GM21515 (cell line): ENCODE results near the gene SMIM32.
A peak's percentile ranks its signal among the peaks of the same experiment; 100 is the strongest.

Experiments
- ATAC-seq: cut with Tn5 transposase; IDR thresholded peaks from one replicate; pipeline ENCODE4 v1.9.1; 2021; ENCODE audit not compliant: unreplicated experiment

Gene SMIM32

GRCh38 chr5:136190091-136190720 lies 2.8 kb downstream of the SMIM32 start:
- ATAC-seq = no peak

GRCh38 chr5:136188859-136189258 lies 4.1 kb downstream of the SMIM32 start:
- ATAC-seq = no peak

GRCh38 chr5:136186796-136187195 lies 6.2 kb downstream of the SMIM32 start:
- ATAC-seq = no peak

- no peak for ATAC-seq
Observed at GRCh38 chr5:136185974-136186665, 6.8 kb downstream of the SMIM32 start.

- no peak for ATAC-seq
Observed at GRCh38 chr5:136182618-136183017, 10.3 kb downstream of the SMIM32 start.

- ATAC-seq = peak; percentile 70
Observed at GRCh38 chr5:136174021-136174659, 18.8 kb downstream of the SMIM32 start.

- ATAC-seq = no peak
Observed at GRCh38 chr5:136169218-136169617, 23.7 kb downstream of the SMIM32 start.

- peak; percentile 82 for ATAC-seq
Observed at GRCh38 chr5:136166909-136167308, 26.1 kb downstream of the SMIM32 start.

GRCh38 chr5:136164226-136164625 lies 28.7 kb downstream of the SMIM32 start:
- no peak for ATAC-seq

GRCh38 chr5:136162008-136162407 lies 31.0 kb downstream of the SMIM32 start:
- ATAC-seq = no peak

- no peak for ATAC-seq
Observed at GRCh38 chr5:136159457-136159856, 33.5 kb downstream of the SMIM32 start.

- no peak for ATAC-seq
Observed at GRCh38 chr5:136157514-136157913, 35.4 kb downstream of the SMIM32 start.

- ATAC-seq = no peak
Observed at GRCh38 chr5:136155761-136156160, 37.2 kb downstream of the SMIM32 start.

GRCh38 chr5:136155078-136155477 lies 37.9 kb downstream of the SMIM32 start:
- no peak for ATAC-seq

GRCh38 chr5:136153581-136154236 lies 39.3 kb downstream of the SMIM32 start:
- ATAC-seq = no peak

GRCh38 chr5:136149891-136150290 lies 43.1 kb downstream of the SMIM32 start:
- no peak for ATAC-seq

- no peak for ATAC-seq
Observed at GRCh38 chr5:136147632-136148031, 45.3 kb downstream of the SMIM32 start.

GRCh38 chr5:136146201-136146600 lies 46.8 kb downstream of the SMIM32 start:
- ATAC-seq = no peak

GRCh38 chr5:136145030-136145429 lies 47.9 kb downstream of the SMIM32 start:
- peak; percentile 67 for ATAC-seq

- no peak for ATAC-seq
Observed at GRCh38 chr5:136143763-136144162, 49.2 kb downstream of the SMIM32 start.

GRCh38 chr5:136143312-136143711 lies 49.6 kb downstream of the SMIM32 start:
- no peak for ATAC-seq

- peak; percentile 69 for ATAC-seq
Observed at GRCh38 chr5:136141561-136141960, 51.4 kb downstream of the SMIM32 start.
